OCI-LY3 (cell line): ENCODE data around the gene AUTS2.

Experiments used
- H2AFZ ChIP-seq: fragments of 200-600, 300-600 bp; shearing (Covaris generic); 2 replicates; pipeline ENCODE4 v1.6.0; 2014; ENCODE audit warnings: antibody characterized with exemption, low read depth, low read length
- H3K27ac ChIP-seq: fragments of 200-600, 300-600 bp; sonication (generic); 2 replicates; pipeline ENCODE4 v1.5.1; 2014; ENCODE audit warnings: mild to moderate bottlenecking, low read length, moderate library complexity, mixed read lengths
- H3K27me3 ChIP-seq: fragments of 200-600, 300-600 bp; sonication (generic); 2 replicates; pipeline ENCODE4 v1.6.1; 2014; ENCODE audit warnings: low read depth, low read length, mixed read lengths
- H3K36me3 ChIP-seq: fragments of 200-600, 300-600 bp; sonication (generic); replicated peaks from 2 replicates; pipeline ENCODE3; 2014; ENCODE audit warnings: low read depth, low read length, mixed read lengths
- H3K4me1 ChIP-seq: fragments of 300-600, 200-600 bp; sonication (generic); 2 replicates; pipeline ENCODE4 v1.6.1; 2014; ENCODE audit warnings: low read length, mixed read lengths
- H3K4me2 ChIP-seq: fragments of 200-600, 300-600 bp; sonication (generic); 2 replicates; pipeline ENCODE4 v1.6.1; 2014; ENCODE audit warnings: low read length, mixed read lengths
- H3K4me3 ChIP-seq: fragments of 300-600, 200-600 bp; sonication (generic); 2 replicates; pipeline ENCODE4 v1.5.1; 2014; ENCODE audit warnings: antibody characterized with exemption, mild to moderate bottlenecking, low read length, moderate library complexity
- H3K79me2 ChIP-seq: fragments of 300-600, 200-600 bp; shearing (Covaris generic); 2 replicates; pipeline ENCODE4 v1.6.1; 2014; ENCODE audit warnings: mild to moderate bottlenecking, low read length, mixed read lengths
- H3K9ac ChIP-seq: fragments of 300-600, 200-600 bp; shearing (Covaris generic); 2 replicates; pipeline ENCODE4 v1.6.0; 2014; ENCODE audit warnings: mild to moderate bottlenecking, low read length, moderate library complexity
- H3K9me3 ChIP-seq: fragments of 200-600, 300-600 bp; shearing (Covaris generic); 2 replicates; pipeline ENCODE4 v1.6.1; 2014; ENCODE audit warnings: low read length, mixed read lengths; ENCODE audit not compliant: insufficient read depth
- H4K20me1 ChIP-seq: fragments of 200-600, 300-600 bp; sonication (generic); 2 replicates; pipeline ENCODE4 v1.6.1; 2016; ENCODE audit warnings: low read length, mixed read lengths; ENCODE audit not compliant: insufficient read depth
- CTCF ChIP-seq: fragments of 200-600, 300-600 bp; sonication (generic); IDR thresholded peaks from 2 replicates; pipeline ENCODE4 v1.5.1; 2014; ENCODE audit warnings: antibody characterized with exemption, low read length, low read depth
- EZH2phosphoT487 ChIP-seq: fragments of 200-600 bp; shearing (Covaris generic); IDR thresholded peaks from 2 replicates; pipeline ENCODE4 v1.6.1; 2018; ENCODE audit warnings: antibody characterized with exemption, mixed run types, low read depth

AUTS2 gene

GRCh38 chr7:69749994-69750393, 151.7 kb downstream of the AUTS2 start:
- no peak overlapping the region for H3K9ac ChIP-seq
- H3K79me2 ChIP-seq: no peaks in the 10 kb centered on the region
- no peaks in the 10 kb centered on the region for H4K20me1 ChIP-seq
- no peak overlapping the region for H2AFZ ChIP-seq
- no peak overlapping the region for H3K27ac ChIP-seq
- H3K9me3 ChIP-seq: no peaks in the 10 kb centered on the region
- no peak for TF ChIP-seq EZH2phosphoT487
- no peak for TF ChIP-seq CTCF
- no peak overlapping the region for H3K4me2 ChIP-seq
- no peaks in the 10 kb centered on the region for H3K36me3 ChIP-seq
- H3K4me1 ChIP-seq: peaks cover 14% of the 10 kb centered on the region
- peaks cover 3% of the 10 kb centered on the region for H3K27me3 ChIP-seq
- H3K4me3 ChIP-seq: no peak overlapping the region

GRCh38 chr7:69751026-69751425, 152.8 kb downstream of the AUTS2 start:
- TF ChIP-seq CTCF (no peak), EZH2phosphoT487 (no peak)
- Histone ChIP-seq H4K20me1 (no peaks in the 10 kb centered on the region), H3K4me3 (no peak overlapping the region), H3K27ac (no peak overlapping the region), H2AFZ (no peak overlapping the region), H3K4me2 (no peak overlapping the region), H3K27me3 (no peaks in the 10 kb centered on the region; the same call in 1 of the 2 replicates), H3K4me1 (peaks cover 14% of the 10 kb centered on the region), H3K9ac (no peak overlapping the region), H3K79me2 (no peaks in the 10 kb centered on the region), H3K9me3 (no peaks in the 10 kb centered on the region), H3K36me3 (no peaks in the 10 kb centered on the region)

- no peaks in the 10 kb centered on the region for H3K36me3 ChIP-seq
- H4K20me1 ChIP-seq: no peaks in the 10 kb centered on the region
- no peak overlapping the region for H3K4me3 ChIP-seq
- H3K4me1 ChIP-seq: peaks cover 14% of the 10 kb centered on the region
- H2AFZ ChIP-seq: no peak overlapping the region
- no peak overlapping the region for H3K9ac ChIP-seq
- H3K27me3 ChIP-seq: no peaks in the 10 kb centered on the region
- H3K4me2 ChIP-seq: peak overlapping the region; percentile 16
- no peak for TF ChIP-seq CTCF
- no peak for TF ChIP-seq EZH2phosphoT487
- H3K79me2 ChIP-seq: no peaks in the 10 kb centered on the region
- no peaks in the 10 kb centered on the region for H3K9me3 ChIP-seq
- H3K27ac ChIP-seq: peak overlapping the region; percentile 36
These were observed 155.7 kb downstream of the AUTS2 start for GRCh38 chr7:69753981-69754380.

GRCh38 chr7:69754476-69754875, 156.2 kb downstream of the AUTS2 start:
- H2AFZ ChIP-seq: no peak overlapping the region
- no peak overlapping the region for H3K9ac ChIP-seq
- H3K36me3 ChIP-seq: no peaks in the 10 kb centered on the region
- peaks cover 14% of the 10 kb centered on the region for H3K4me1 ChIP-seq
- peak overlapping the region; percentile 36 for H3K27ac ChIP-seq
- TF ChIP-seq CTCF (no peak), EZH2phosphoT487 (no peak)
- no peaks in the 10 kb centered on the region for H3K79me2 ChIP-seq
- H3K9me3 ChIP-seq: no peaks in the 10 kb centered on the region
- no peaks in the 10 kb centered on the region for H3K27me3 ChIP-seq
- no peaks in the 10 kb centered on the region for H4K20me1 ChIP-seq
- no peak overlapping the region for H3K4me3 ChIP-seq
- H3K4me2 ChIP-seq: peak overlapping the region; percentile 16
